Measurements from ENCODE around the gene SLC9A3.

DNA sequence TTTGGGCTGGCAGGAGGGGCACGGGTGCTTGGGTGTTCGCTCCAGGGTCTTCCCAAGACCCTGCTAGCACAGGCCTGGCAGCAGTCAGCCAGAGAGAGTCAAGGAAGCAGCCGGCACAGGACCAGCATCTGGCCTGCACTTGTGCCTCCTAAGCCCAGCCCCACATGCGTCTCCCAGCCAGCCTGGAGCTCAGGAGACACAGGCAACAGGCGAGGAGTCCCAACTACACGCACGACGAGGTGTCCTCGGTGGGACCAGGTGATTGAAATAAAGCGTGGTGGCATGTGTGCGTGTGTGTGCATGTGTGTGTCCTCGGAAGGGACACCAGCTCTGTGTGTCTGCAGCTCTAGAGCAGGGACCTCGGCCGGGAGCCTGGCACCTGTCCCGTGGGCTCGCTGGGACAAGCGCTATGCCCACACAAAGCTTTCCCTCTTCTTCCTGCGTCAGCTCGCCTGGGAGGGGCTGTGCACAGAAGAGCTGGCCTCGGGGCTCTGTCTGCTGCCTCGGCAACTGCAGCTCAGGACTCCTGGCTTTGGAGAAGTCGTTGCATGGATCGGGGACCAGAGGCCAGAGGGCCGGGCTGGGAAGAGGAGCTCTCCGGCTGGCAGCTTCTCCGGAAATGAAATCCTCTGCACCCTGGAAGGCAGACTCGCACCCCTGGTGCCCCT is 14.7 kb upstream of the SLC9A3 start:
- no peak for TF ChIP-seq EZH2 (IDR thresholded peaks at IDR 0.05; ENCODE audit: borderline replicate concordance, low read depth, low read length, poor library complexity, severe bottlenecking)
- no peak for TF ChIP-seq CTCF (conservative IDR thresholded peaks at IDR 0.05; ENCODE audit: low read depth, low read length)

All from A673 (cell line).